Kidney (tissue), 22 donors: Measurements from ENCODE around the gene PDZD2. TPM values are rescaled to one million over a fixed set of nuclear protein-coding genes. Genes with fewer than 3 reads are reported as not detected.

Source experiments
- DNase-seq, 5 donors: peaks; one replicate each; pipeline ENCODE4 v3.0.0-alpha.2; 2013 to 2020
- FAIRE-seq: peaks from 2 replicates; lab custom pipeline; 2012; peaks lifted over from hg19 to GRCh38; lab: Jason Lieb, UNC
- H3K27ac ChIP-seq, 2 donors: one replicate each; pipeline ENCODE4 v1.7.0; 2013; ENCODE audit warnings: low read depth in 2 of 2, low read length in 2 of 2, inconsistent platforms in 1 of 2
- H3K27me3 ChIP-seq: one replicate; pipeline ENCODE4 v1.7.1; 2013; ENCODE audit warnings: low read length, inconsistent platforms; ENCODE audit not compliant: control insufficient read depth, insufficient read depth
- H3K36me3 ChIP-seq, 3 donors: one replicate each; pipeline versions ENCODE4 v1.7.0 to v1.7.1; 2013; ENCODE audit warnings: low read length in 3 of 3, control low read depth in 1 of 3, inconsistent platforms in 1 of 3; ENCODE audit not compliant: insufficient read depth in 3 of 3, control insufficient read depth in 2 of 3
- H3K4me1 ChIP-seq, 3 donors: one replicate each; pipeline versions ENCODE4 v1.7.0 to v1.7.1; 2013; ENCODE audit warnings: low read length in 3 of 3, inconsistent platforms in 1 of 3, low read depth in 1 of 3; ENCODE audit not compliant: control insufficient read depth in 2 of 3, insufficient read depth in 2 of 3
- H3K4me3 ChIP-seq, 3 donors: one replicate each; pipeline versions ENCODE4 v1.7.0 to v1.8.1; 2013; ENCODE audit warnings: low read length in 3 of 3, control low read depth in 1 of 3, inconsistent platforms in 1 of 3
- H3K9ac ChIP-seq, 3 donors: one replicate each; pipeline versions ENCODE4 v1.7.0 to v1.7.1; 2013; ENCODE audit warnings: low read length in 3 of 3, control low read depth in 1 of 3, inconsistent platforms in 1 of 3
- H3K9me3 ChIP-seq, 3 donors: one replicate each; pipeline versions ENCODE4 v1.7.0 to v1.7.1; 2013; ENCODE audit warnings: low read length in 3 of 3, control low read depth in 1 of 3, inconsistent platforms in 1 of 3; ENCODE audit not compliant: control insufficient read depth in 2 of 3, insufficient read depth in 1 of 3
- intact Hi-C: fragments of 100-400 bp; cut with DNase I; formaldehyde crosslinking; loops from one replicate; pipeline ENCODE4 v1.11.1; 2022
- long read RNA-seq, 10 donors: library from polyadenylated mRNA in 1 of 10; unstranded in 1 of 10; transcript quantifications; one replicate each; pipeline ENCODE4 v2.0.0 and lab custom pipeline, GENCODE V29; 2021 to 2026
- polyA plus RNA-seq: library from polyadenylated mRNA; stranded (reverse); fragments of 350-450 nt; fragmentation: Illumina TruSeq; extraction: RNeasy Lipid Tissue Mini Kit (QIAGEN cat#74804); gene quantifications from one replicate; pipeline ENCODE4 v1.2.3, GENCODE V29; 2014; ENCODE audit warnings: low read depth, low replicate concordance; ENCODE audit not compliant: insufficient read depth
- total RNA-seq: library from RNA; stranded (reverse); fragmentation: NEBNext Ultra II Directional; extraction: Animal tissue kit (Norgen Biotek cat#: 25700); gene quantifications from one replicate; pipeline ENCODE4 v1.2.1, GENCODE V29; 2021
- TF ChIP-seq, protein P1 (sequence below): IDR thresholded peaks from 3 replicates; pipeline ENCODE4 v1.5.1; 2012; ENCODE audit warnings: mild to moderate bottlenecking, moderate library complexity, borderline replicate concordance; ENCODE audit not compliant: insufficient read depth; ENCODE audit errors: extremely low read depth
- donor health status: control.
- donor health status: control.
- donor health status: control.
- donor health status: control.
- donor health status: control.
- donor health status: DM: yes; HTN: yes; CAD: no.
- donor health status: Normal renal cell carcinoma (clear cell type).

PDZD2 gene
- total RNA-seq (14.8 TPM), polyA plus RNA-seq (6.2 TPM)
- long read RNA-seq, donor 1, result 0 reads
- long read RNA-seq, donor 2, result 0 reads
- long read RNA-seq, donor 3, result 0 reads
- long read RNA-seq, donor 4, result 0 reads
- long read RNA-seq, donor 5, result 0 reads
- long read RNA-seq, donor 6, result 0 reads
- long read RNA-seq, donor 7, partial matches to known transcripts, result 4 of 11 reads
- long read RNA-seq, donor 7, other reads (novel, unspliced or antisense), result 7 of 11 reads
- long read RNA-seq, donor 8, result 0 reads
- long read RNA-seq, donor 9, result 0 reads
- long read RNA-seq, donor 10, result 0 reads

DNA sequence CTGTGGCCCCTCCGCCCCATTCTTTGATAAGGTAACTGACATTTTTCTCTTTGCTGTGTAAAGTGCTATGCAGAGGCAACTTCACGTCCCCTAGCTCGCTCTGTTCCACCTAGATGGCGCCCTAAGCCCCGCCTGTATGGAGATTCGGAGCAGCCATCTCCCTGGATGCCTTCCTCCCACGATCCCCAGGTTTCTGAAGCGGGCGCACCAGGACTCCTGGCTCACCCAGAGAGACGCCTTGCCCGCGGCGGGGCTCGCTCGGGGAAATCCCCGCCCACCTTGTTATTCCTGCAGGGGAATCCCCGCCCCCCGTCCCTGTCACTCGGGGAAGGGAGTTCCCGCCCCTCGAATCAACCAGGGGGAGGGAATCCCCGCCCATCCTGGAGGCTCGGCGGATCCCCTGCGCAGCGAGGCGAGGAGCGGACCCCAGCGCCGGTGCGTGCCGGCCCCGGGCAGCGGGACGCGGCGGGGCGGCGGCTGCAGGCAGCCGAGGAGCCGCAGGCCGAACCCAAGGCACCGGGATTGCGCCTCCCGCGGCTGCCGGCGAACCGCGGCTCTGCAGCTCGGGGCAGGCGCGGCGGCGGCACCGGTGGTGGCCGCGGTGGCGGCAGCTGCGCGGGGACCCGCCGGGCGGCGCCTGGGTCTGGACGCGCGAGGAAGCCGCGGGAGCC lies at the start of gene PDZD2:
Gene PDZD2, plus strand, starts transcription at position 384 of the 671 bp plus-strand sequence.
- Histone ChIP-seq H3K4me1 (peaks cover 0 to 7% (median 0%) of the 10 kb centered on the region in 3 donors), H3K9ac (peak within 1 kb of the TSS in 2 of 3 donors; percentile 2 to 29), H3K27me3 (no peaks in the 10 kb centered on the region), H3K9me3 (no peaks in the 10 kb centered on the region), H3K36me3 (no peaks in the 10 kb centered on the region), H3K4me3 (peak within 1 kb of the TSS; percentile 60 to 72 (median 60)), H3K27ac (peak within 1 kb of the TSS in 1 of 2 donors; percentile 7)
- DNase-seq (peak; percentile 87 to 94 (median 90)), FAIRE-seq (no peak)
- intact Hi-C loops, result no loop called here
- TF ChIP-seq, protein P1, sequence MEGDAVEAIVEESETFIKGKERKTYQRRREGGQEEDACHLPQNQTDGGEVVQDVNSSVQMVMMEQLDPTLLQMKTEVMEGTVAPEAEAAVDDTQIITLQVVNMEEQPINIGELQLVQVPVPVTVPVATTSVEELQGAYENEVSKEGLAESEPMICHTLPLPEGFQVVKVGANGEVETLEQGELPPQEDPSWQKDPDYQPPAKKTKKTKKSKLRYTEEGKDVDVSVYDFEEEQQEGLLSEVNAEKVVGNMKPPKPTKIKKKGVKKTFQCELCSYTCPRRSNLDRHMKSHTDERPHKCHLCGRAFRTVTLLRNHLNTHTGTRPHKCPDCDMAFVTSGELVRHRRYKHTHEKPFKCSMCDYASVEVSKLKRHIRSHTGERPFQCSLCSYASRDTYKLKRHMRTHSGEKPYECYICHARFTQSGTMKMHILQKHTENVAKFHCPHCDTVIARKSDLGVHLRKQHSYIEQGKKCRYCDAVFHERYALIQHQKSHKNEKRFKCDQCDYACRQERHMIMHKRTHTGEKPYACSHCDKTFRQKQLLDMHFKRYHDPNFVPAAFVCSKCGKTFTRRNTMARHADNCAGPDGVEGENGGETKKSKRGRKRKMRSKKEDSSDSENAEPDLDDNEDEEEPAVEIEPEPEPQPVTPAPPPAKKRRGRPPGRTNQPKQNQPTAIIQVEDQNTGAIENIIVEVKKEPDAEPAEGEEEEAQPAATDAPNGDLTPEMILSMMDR, result peak; percentile 27

DNA sequence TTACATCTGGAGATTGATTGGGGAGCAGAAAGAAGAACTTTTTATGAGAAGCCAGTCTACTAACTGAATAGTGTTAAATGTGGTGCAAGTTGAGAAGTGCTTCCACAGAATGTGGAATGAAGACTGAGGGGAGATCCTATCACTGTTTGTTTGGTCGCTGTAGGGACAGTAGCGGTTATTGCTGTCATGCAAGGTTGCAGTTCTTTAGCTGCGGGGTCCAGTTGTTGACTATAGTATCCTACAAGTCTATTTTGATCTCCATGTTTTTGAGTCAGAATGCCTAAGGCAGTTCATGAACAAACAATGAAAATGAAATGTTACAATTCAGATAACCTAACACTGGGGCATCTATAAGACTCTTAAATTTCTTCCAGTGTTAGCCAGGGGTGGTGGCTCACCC lies 45.3 kb upstream of the PDZD2 start:
- Histone ChIP-seq H3K27ac (no peak overlapping the region), H3K9me3 (no peaks in the 10 kb centered on the region), H3K9ac (no peak overlapping the region), H3K36me3 (no peaks in the 10 kb centered on the region), H3K27me3 (no peaks in the 10 kb centered on the region), H3K4me1 (no peaks in the 10 kb centered on the region), H3K4me3 (no peak overlapping the region)
- TF ChIP-seq, protein P1, result no peak
- intact Hi-C loops, result no loop called here
- no peak for FAIRE-seq
- no peak for DNase-seq

DNA sequence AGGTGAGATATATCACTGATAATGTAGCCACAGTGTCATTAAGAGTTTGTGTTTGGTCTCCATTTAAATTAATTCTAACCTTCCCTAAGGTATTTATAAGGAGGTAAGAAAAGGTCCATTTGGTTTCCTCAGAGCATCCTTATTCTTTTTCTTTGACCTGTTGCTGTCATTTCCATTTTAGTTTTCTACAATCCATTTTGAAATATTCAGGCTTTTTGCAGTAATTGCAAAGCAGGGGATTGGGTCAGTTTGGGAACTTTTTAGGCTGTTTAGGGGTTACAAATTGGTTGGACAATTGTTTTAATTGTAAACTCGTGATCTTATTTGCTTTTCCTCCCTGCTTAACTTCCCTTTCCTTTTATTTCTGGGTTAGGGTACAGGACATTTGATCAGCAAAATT lies 42.6 kb upstream of the PDZD2 start:
- intact Hi-C loops, result no loop called here
- H3K4me1 ChIP-seq, result no peaks in the 10 kb centered on the region
- H3K9ac ChIP-seq, result no peak overlapping the region
- no peaks in the 10 kb centered on the region for H3K27me3 ChIP-seq
- DNase-seq (no peak), FAIRE-seq (no peak)
- no peak overlapping the region for H3K4me3 ChIP-seq
- TF ChIP-seq, protein P1, result no peak
- no peak overlapping the region for H3K27ac ChIP-seq
- H3K36me3 ChIP-seq, result no peaks in the 10 kb centered on the region
- H3K9me3 ChIP-seq, result no peaks in the 10 kb centered on the region
